Esophagus squamous epithelium (tissue), 5 donors: ENCODE measurements around the gene ADGRV1. TPM values are rescaled to one million over a fixed set of nuclear protein-coding genes. Genes with fewer than 3 reads are reported as not detected.
"Not testable (repeated sequence)": the region's sequence is repeated elsewhere in the genome, so short reads cannot be mapped to it uniquely, and the experiment has no call there.

Source experiments
- DNase-seq: peaks from one replicate; lab custom pipeline; 2025; lab: John Stamatoyannopoulos, UW
- H3K27ac ChIP-seq, 4 donors: fragments of 200-600 bp; sonication (generic); one replicate each; pipeline ENCODE4 v1.5.1; 2016 to 2019; ENCODE audit warnings: mild to moderate bottlenecking in 1 of 4
- H3K27me3 ChIP-seq, 4 donors: fragments of 200-600 bp; sonication (generic); 1 replicate in 3 of 4; 2 replicates in 1 of 4; pipeline versions ENCODE4 v1.5.1 to v1.6.0; 2017 to 2021; ENCODE audit warnings: antibody characterized with exemption in 1 of 4
- H3K36me3 ChIP-seq, 3 donors: fragments of 200-600 bp; sonication (generic); one replicate each; pipeline ENCODE4 v1.5.1; 2016 to 2019
- H3K4me1 ChIP-seq, 3 donors: fragments of 200-600 bp; sonication (generic); one replicate each; pipeline ENCODE4 v1.5.1; 2017 to 2019
- H3K4me3 ChIP-seq, 4 donors: fragments of 200-600 bp; sonication (generic); 1 replicate in 3 of 4; 2 replicates in 1 of 4; pipeline ENCODE4 v1.5.1; 2016 to 2019; ENCODE audit warnings: mild to moderate bottlenecking in 2 of 4, moderate library complexity in 1 of 4
- H3K9me3 ChIP-seq, 3 donors: fragments of 200-600 bp; sonication (generic); one replicate each; pipeline ENCODE4 v1.5.1; 2016 to 2019
- CTCF ChIP-seq, 6 experiments: fragments of 450-650 bp in 4 of 6; fragments of 200-600 bp in 2 of 6; sonication (generic) in 2 of 6; IDR thresholded peaks; one replicate each; pipeline ENCODE4 v1.5.1; 2016 to 2019; ENCODE audit warnings: antibody characterized with exemption in 6 of 6, mild to moderate bottlenecking in 4 of 6, moderate library complexity in 4 of 6
- POLR2A ChIP-seq, 4 donors: fragments of 450-650 bp; IDR thresholded peaks; one replicate each; pipeline ENCODE4 v1.6.1; 2017; ENCODE audit warnings: antibody characterized with exemption in 4 of 4, mild to moderate bottlenecking in 4 of 4, moderate library complexity in 3 of 4
- WGBS, 2 donors: methylation state at CpG; one replicate each; pipeline ENCODE4 v1.1.5; 2018; 5-methylcytosine and 5-hydroxymethylcytosine counted together
- intact Hi-C: fragments of 100-400 bp; cut with DNase I; formaldehyde crosslinking; loops from one replicate; pipeline ENCODE4 v1.15.0; 2022
- total RNA-seq, 4 donors: library from RNA; depleted of rRNA; stranded (reverse); fragments of >200 nt; gene quantifications; one replicate each; pipeline ENCODE4 v1.1.0, GENCODE V29; 2016
- donor health status: DM: yes; HTN: yes; CAD: no.

ADGRV1 gene
- total RNA-seq, 4 donors from 2014 or later, result 1.9 to 14.1 (median 4.0) TPM

GRCh38 chr5:91042247-91042935, 483.8 kb downstream of the ADGRV1 start:
- Histone ChIP-seq H3K9me3 (no peaks in the 10 kb centered on the region), H3K27me3 (peaks cover 0 to 11% (median 0%) of the 10 kb centered on the region in 4 donors), H3K27ac (no peak overlapping the region), H3K4me3 (no peak overlapping the region), H3K4me1 (peaks cover 0 to 14% (median 5%) of the 10 kb centered on the region in 3 donors), H3K36me3 (no peaks in the 10 kb centered on the region)
- 87 to 92% methylated on average over 1 of the region's 1 CpG for WGBS, 2 donors
- intact Hi-C loops, result no loop called here
- no peak for TF ChIP-seq POLR2A (IDR thresholded peaks at IDR 0.05)
- no peak for TF ChIP-seq CTCF (IDR thresholded peaks at IDR 0.05)
- no peak for DNase-seq

- TF ChIP-seq POLR2A (IDR thresholded peaks at IDR 0.05) (no peak), CTCF (IDR thresholded peaks at IDR 0.05) (no peak)
- Histone ChIP-seq H3K9me3 (no peaks in the 10 kb centered on the region), H3K4me3 (no peak overlapping the region), H3K27ac (no peak overlapping the region), H3K27me3 (peaks cover 0 to 11% (median 0%) of the 10 kb centered on the region in 4 donors), H3K36me3 (no peaks in the 10 kb centered on the region), H3K4me1 (peaks cover 0 to 14% (median 5%) of the 10 kb centered on the region in 3 donors)
- intact Hi-C loops, result no loop called here
- no peak for DNase-seq
- 31 to 32% methylated on average over 2 of the region's 2 CpGs for WGBS, 2 donors
Measured at GRCh38 chr5:91042936-91043255, 484.3 kb downstream of the ADGRV1 start.

GRCh38 chr5:91048073-91048472, 489.5 kb downstream of the ADGRV1 start:
- intact Hi-C loops, result no loop called here
- Histone ChIP-seq H3K4me1 (no peaks in the 10 kb centered on the region), H3K27ac (peak overlapping the region in 3 of 4 donors; percentile 30 to 69 (median 53))

GRCh38 chr5:91049112-91049511, 490.5 kb downstream of the ADGRV1 start:
- Histone ChIP-seq H3K27me3 (peaks cover 0 to 11% (median 0%) of the 10 kb centered on the region in 4 donors), H3K36me3 (no peaks in the 10 kb centered on the region), H3K9me3 (no peaks in the 10 kb centered on the region), H3K27ac (no peak overlapping the region), H3K4me1 (no peaks in the 10 kb centered on the region), H3K4me3 (no peak overlapping the region)
- intact Hi-C loops, result no loop called here
- TF ChIP-seq POLR2A (IDR thresholded peaks at IDR 0.05), result no peak
- no peak for TF ChIP-seq CTCF (IDR thresholded peaks at IDR 0.05)
- no peak for DNase-seq

More at GRCh38 chr5:91048073-91048472, 489.5 kb downstream of the ADGRV1 start:
- DNase-seq, result no peak
- Histone ChIP-seq H3K9me3 (no peaks in the 10 kb centered on the region), H3K4me3 (no peak overlapping the region), H3K36me3 (no peaks in the 10 kb centered on the region), H3K27me3 (peaks cover 0 to 11% (median 0%) of the 10 kb centered on the region in 4 donors)
- no peak for TF ChIP-seq CTCF (IDR thresholded peaks at IDR 0.05)
- no peak for TF ChIP-seq POLR2A (IDR thresholded peaks at IDR 0.05)

GRCh38 chr5:91049800-91050199, 491.2 kb downstream of the ADGRV1 start:
- Histone ChIP-seq H3K4me3 (no peak overlapping the region), H3K27me3 (peaks cover 0 to 10% (median 0%) of the 10 kb centered on the region in 4 donors), H3K36me3 (no peaks in the 10 kb centered on the region), H3K9me3 (no peaks in the 10 kb centered on the region), H3K4me1 (no peaks in the 10 kb centered on the region), H3K27ac (no peak overlapping the region)
- TF ChIP-seq CTCF (IDR thresholded peaks at IDR 0.05), result no peak
- no peak for TF ChIP-seq POLR2A (IDR thresholded peaks at IDR 0.05)
- intact Hi-C loops, result no loop called here
- WGBS, 2 donors, result 70 to 82% methylated on average over 2 of the region's 2 CpGs
- no peak for DNase-seq

- WGBS, 2 donors, result 92 to 93% methylated on average over 7 to 8 of the region's 8 CpGs
- H3K27ac ChIP-seq, DNase-seq, H3K4me1 ChIP-seq, H3K36me3 ChIP-seq, H3K27me3 ChIP-seq, H3K4me3 ChIP-seq, intact Hi-C loops, H3K9me3 ChIP-seq: not testable (repeated sequence)
Measured at GRCh38 chr5:91052411-91052810, 493.8 kb downstream of the ADGRV1 start.
